Sigmoid colon (tissue), 7 donors: ENCODE measurements around the gene PPP2R2C. TPM values are rescaled to one million over a fixed set of nuclear protein-coding genes. Genes with fewer than 3 reads are reported as not detected.

Experiments
- DNase-seq: peaks from one replicate; pipeline ENCODE4 v3.0.0-alpha.2; 2019
- H3K27ac ChIP-seq, 4 donors: fragments of 200-600 bp; sonication (generic); one replicate each; pipeline ENCODE4 v1.5.1; 2016 to 2019; ENCODE audit warnings: mild to moderate bottlenecking in 1 of 4
- H3K27me3 ChIP-seq, 3 donors: fragments of 200-600 bp; sonication (generic); one replicate each; pipeline ENCODE4 v1.5.1; 2019; ENCODE audit warnings: mild to moderate bottlenecking in 1 of 3
- H3K36me3 ChIP-seq, 4 donors: fragments of 200-600 bp; sonication (generic); one replicate each; pipeline ENCODE4 v1.5.1; 2016 to 2019
- H3K4me1 ChIP-seq, 4 donors: fragments of 200-600 bp; sonication (generic); one replicate each; pipeline ENCODE4 v1.5.1; 2017 to 2019
- H3K4me3 ChIP-seq, 4 donors: fragments of 200-600 bp; sonication (generic); one replicate each; pipeline ENCODE4 v1.5.1; 2017 to 2019; ENCODE audit warnings: mild to moderate bottlenecking in 2 of 4, moderate library complexity in 1 of 4
- H3K9me3 ChIP-seq, 4 donors: fragments of 200-600 bp in 3 of 4; sonication (generic) in 3 of 4; one replicate each; pipeline versions ENCODE4 v1.5.1 to v1.6.1; 2013 to 2019
- CTCF ChIP-seq, 4 experiments: fragments of 450-650 bp in 3 of 4; fragments of 200-600 bp in 1 of 4; IDR thresholded peaks; one replicate each; pipeline ENCODE4 v1.5.1; 2016 to 2019; ENCODE audit warnings: antibody characterized with exemption in 4 of 4, mild to moderate bottlenecking in 3 of 4, moderate library complexity in 2 of 4
- EP300 ChIP-seq, 4 donors: sonication (generic); formaldehyde crosslinking; IDR thresholded peaks; one replicate each; pipeline ENCODE4 v1.6.1; 2017; ENCODE audit warnings: antibody characterized with exemption in 4 of 4
- POLR2A ChIP-seq, 2 donors: fragments of 450-650 bp; IDR thresholded peaks; one replicate each; pipeline ENCODE4 v1.6.1; 2016; ENCODE audit warnings: antibody characterized with exemption in 2 of 2, mild to moderate bottlenecking in 2 of 2, moderate library complexity in 2 of 2
- POLR2AphosphoS5 ChIP-seq, 4 donors: sonication (generic); formaldehyde crosslinking; IDR thresholded peaks; one replicate each; pipeline ENCODE4 v1.6.1; 2017; ENCODE audit warnings: antibody characterized with exemption in 4 of 4
- WGBS, 2 donors: extraction: QIAGEN DNeasy Blood & Tissue Kit; methylation state at CpG; one replicate each; pipeline ENCODE4 v1.1.7; 2013; 5-methylcytosine and 5-hydroxymethylcytosine counted together
- intact Hi-C: fragments of 100-400 bp; cut with DNase I; formaldehyde crosslinking; loops from one replicate; pipeline ENCODE4 v1.15.1; 2023
- polyA plus RNA-seq, 3 donors: library from polyadenylated mRNA; stranded (reverse); fragments of 200-250 nt; gene quantifications; one replicate each; pipeline ENCODE4 v1.2.3, GENCODE V29; 2013
- total RNA-seq, 4 donors: library from RNA; depleted of rRNA; stranded (reverse); fragments of >200 nt; gene quantifications; one replicate each; pipeline ENCODE4 v1.1.0, GENCODE V29; 2016
- donor health status: healthy with polysubstance abuse.
- donor health status: Bipolar disorder and iron deficiency.
- donor health status: healthy.

The PPP2R2C gene
- total and polyA plus RNA-seq, 7 donors, result 0.49 to 2.8 (median 1.1) TPM; not detected in 2

GRCh38 chr4:6290256-6290655 lies 182.2 kb downstream of the PPP2R2C start:
- no peak for DNase-seq
- Histone ChIP-seq H3K27ac (no peak overlapping the region), H3K27me3 (no peaks in the 10 kb centered on the region), H3K36me3 (peaks cover 46 to 90% (median 65%) of the 10 kb centered on the region in 4 donors), H3K4me3 (no peak overlapping the region), H3K4me1 (no peaks in the 10 kb centered on the region), H3K9me3 (no peaks in the 10 kb centered on the region)
- intact Hi-C loops, result no loop called here
- TF ChIP-seq CTCF (IDR thresholded peaks at IDR 0.05) (no peak), POLR2AphosphoS5 (IDR thresholded peaks at IDR 0.05) (no peak), POLR2A (IDR thresholded peaks at IDR 0.05) (no peak), EP300 (IDR thresholded peaks at IDR 0.05) (no peak)
- 92 to 93% methylated on average over 7 of the region's 7 CpGs for WGBS, 2 donors

GRCh38 chr4:6288871-6289270 lies 183.5 kb downstream of the PPP2R2C start:
- H3K36me3 ChIP-seq, result peaks cover 43 to 77% (median 59%) of the 10 kb centered on the region in 4 donors
- H3K27me3 ChIP-seq, result no peaks in the 10 kb centered on the region
- no peak for TF ChIP-seq EP300 (IDR thresholded peaks at IDR 0.05)
- TF ChIP-seq CTCF (IDR thresholded peaks at IDR 0.05), result no peak
- no peak for TF ChIP-seq POLR2A (IDR thresholded peaks at IDR 0.05)
- TF ChIP-seq POLR2AphosphoS5 (IDR thresholded peaks at IDR 0.05), result no peak
- DNase-seq, result no peak
- intact Hi-C loops, result no loop called here
- H3K9me3 ChIP-seq, result no peaks in the 10 kb centered on the region
- no peak overlapping the region for H3K4me3 ChIP-seq
- no peaks in the 10 kb centered on the region for H3K4me1 ChIP-seq
- no peak overlapping the region for H3K27ac ChIP-seq
- 96% methylated on average over 15 of the region's 15 CpGs for whole genome bisulfite sequencing, 2 donors

DNA sequence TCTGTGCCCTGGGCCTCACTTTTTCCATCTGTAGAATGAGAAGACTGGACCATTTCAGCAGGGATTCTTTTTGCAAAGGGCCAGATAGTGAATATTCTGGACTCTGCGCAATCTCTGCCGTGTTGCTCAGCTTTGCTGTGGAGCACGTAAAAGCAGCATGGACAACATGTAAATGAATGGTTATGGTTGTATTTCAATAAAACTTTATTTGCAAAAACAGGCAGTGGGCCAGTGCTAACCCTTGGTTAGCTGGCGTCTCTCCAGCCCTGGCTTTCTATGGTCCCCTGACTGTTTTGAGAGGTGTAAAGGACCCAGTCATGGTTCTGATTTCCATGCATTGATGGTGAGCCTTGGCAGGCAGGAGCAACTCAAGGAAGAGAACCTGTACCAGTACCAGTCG lies 184.1 kb downstream of the PPP2R2C start:
- Histone ChIP-seq H3K9me3 (no peaks in the 10 kb centered on the region), H3K27me3 (no peaks in the 10 kb centered on the region), H3K4me1 (peaks cover 0 to 4% (median under 1%) of the 10 kb centered on the region in 4 donors), H3K4me3 (no peak overlapping the region), H3K36me3 (peaks cover 43 to 71% (median 54%) of the 10 kb centered on the region in 4 donors), H3K27ac (no peak overlapping the region)
- WGBS, 2 donors, result 94 to 96% methylated on average over 5 of the region's 5 CpGs
- DNase-seq, result no peak
- intact Hi-C loops, result no loop called here
- TF ChIP-seq CTCF (IDR thresholded peaks at IDR 0.05) (no peak), EP300 (IDR thresholded peaks at IDR 0.05) (no peak), POLR2AphosphoS5 (IDR thresholded peaks at IDR 0.05) (no peak), POLR2A (IDR thresholded peaks at IDR 0.05) (no peak)

DNA sequence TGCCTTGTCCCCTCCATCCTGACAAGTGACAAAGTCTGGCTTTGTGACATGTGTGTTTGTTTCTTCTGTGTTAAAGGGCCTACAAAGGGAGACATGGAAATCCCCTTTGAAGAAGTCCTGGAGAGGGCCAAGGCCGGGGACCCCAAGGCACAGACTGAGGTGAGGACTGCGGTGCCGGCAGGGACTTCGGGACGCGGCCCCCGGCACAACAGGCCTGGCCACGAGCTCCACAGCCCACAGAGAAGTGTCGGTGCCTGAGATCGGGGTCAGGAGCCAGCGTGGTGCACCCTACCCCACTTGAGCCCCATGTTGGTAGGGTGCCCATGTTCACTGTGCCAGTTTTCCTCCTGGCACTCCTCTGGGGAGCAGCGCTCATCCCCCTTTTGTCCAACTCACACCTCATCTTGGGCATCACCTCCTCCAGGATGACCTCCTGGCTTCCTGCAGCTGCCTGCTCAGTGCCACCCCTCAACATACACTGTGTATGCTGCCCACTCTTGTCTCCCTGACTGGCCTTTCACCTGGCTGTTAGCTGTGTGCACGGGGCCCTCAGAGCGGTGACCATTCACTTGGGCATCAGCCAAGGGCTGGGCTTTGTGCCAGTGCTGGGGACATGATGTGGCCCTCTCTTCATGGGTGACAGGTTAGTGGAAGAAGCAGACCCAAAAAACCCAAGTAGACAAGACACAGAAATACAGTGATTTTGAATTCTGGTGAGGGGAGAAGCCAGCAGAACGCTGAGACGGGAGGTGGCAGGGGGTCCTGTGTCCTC lies 185.2 kb downstream of the PPP2R2C start:
- peaks cover 0 to 16% (median 12%) of the 10 kb centered on the region in 4 donors for H3K4me1 ChIP-seq
- H3K4me3 ChIP-seq, result no peak overlapping the region
- intact Hi-C loops, result no loop called here
- TF ChIP-seq POLR2AphosphoS5 (IDR thresholded peaks at IDR 0.05) (no peak), EP300 (IDR thresholded peaks at IDR 0.05) (no peak), CTCF (IDR thresholded peaks at IDR 0.05) (no peak), POLR2A (IDR thresholded peaks at IDR 0.05) (no peak)
- no peaks in the 10 kb centered on the region for H3K27me3 ChIP-seq
- DNase-seq, result no peak
- H3K27ac ChIP-seq, result no peak overlapping the region
- no peaks in the 10 kb centered on the region for H3K9me3 ChIP-seq
- 95 to 97% methylated on average over 16 of the region's 16 CpGs for WGBS, 2 donors
- H3K36me3 ChIP-seq, result peaks cover 42 to 60% (median 47%) of the 10 kb centered on the region in 4 donors
